Amniotic stem cell (primary cell): ENCODE results near the gene FAAH.

Source experiments
- DNase-seq: peaks from one replicate; lab custom pipeline; 2025; lab: John Stamatoyannopoulos, UW

The FAAH gene

DNA sequence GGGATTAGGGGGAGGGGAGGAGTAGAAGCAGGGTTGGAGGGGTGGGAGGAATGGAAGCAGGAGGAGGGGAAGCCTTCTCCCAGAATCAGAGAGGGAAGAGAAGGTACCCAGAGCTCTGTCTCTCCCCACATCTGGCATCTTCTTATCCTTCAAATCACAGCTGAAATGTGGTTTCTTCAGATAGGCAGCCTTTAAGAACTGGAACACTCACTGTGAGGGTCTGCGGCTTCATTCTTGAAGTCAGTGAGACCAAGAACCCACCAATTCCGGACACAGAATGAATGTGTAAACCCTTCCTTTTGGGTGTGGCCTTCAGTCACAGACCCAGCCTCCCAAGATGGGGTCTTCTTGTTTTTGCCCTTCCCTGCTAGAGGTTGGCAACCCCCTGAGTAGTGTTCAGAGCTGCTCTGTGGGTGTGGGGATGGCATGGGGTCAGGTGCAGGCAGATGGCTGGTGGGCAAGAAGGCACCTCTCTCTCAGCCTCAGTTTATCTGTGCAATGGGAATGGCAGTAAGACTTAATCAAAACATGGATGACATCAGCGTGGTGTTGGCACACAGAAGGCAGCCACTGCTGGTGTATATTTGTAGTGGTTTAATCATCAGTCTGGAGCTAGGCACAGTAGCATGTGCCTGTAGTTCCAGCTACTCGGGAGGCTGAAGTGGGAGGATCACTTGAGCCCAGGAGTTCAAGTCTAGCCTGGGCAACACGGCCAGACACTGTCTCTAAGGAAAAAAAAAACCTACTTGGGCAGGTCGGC is 7.2 kb downstream of the FAAH start:
- no peak for DNase-seq

DNA sequence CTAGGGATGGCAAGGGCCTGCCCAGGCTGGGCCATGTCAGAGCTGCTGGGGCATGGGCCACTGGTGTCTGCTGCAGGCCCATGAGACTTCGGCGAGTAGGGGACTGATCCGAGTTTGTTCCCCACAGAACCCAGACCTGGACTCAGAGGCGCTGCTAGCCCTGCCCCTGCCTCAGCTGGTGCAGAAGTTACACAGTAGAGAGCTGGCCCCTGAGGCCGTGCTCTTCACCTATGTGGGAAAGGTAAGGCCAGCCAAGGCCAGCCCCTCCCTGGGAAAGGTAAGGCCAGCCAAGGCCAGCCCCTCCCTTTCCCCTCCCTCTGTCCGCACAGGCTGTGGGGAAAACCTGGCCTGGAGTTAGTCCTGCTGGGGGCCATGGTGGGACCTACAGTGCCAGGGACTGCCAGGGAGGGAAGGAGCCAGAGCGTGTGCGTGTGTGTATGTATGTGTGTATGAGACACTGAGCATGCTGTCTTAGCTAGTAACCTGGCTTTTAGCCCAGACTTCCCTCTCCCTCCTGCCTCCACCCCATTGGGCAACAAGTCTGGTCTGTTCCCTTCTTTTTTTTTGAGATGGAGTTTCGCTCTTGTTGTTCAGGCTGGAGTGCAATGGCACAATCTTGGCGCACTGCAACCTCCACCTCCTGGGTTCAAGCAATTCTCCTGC is 8.0 kb downstream of the FAAH start:
- peak; percentile 58 for DNase-seq

- DNase-seq, result no peak
These were observed 9.8 kb downstream of the FAAH start for GRCh38 chr1:46403916-46404315.

- no peak for DNase-seq
These were observed 10.5 kb downstream of the FAAH start for GRCh38 chr1:46404482-46405196.

- DNase-seq, result no peak
These were observed 11.1 kb downstream of the FAAH start for GRCh38 chr1:46405197-46405555.

GRCh38 chr1:46405724-46406123 is 11.6 kb downstream of the FAAH start:
- DNase-seq, result no peak

GRCh38 chr1:46406881-46407608 is 12.9 kb downstream of the FAAH start:
- DNase-seq, result no peak

- no peak for DNase-seq
These were observed 13.5 kb downstream of the FAAH start for GRCh38 chr1:46407636-46408035.

- DNase-seq, result no peak
These were observed 14.4 kb downstream of the FAAH start for GRCh38 chr1:46408356-46409062.

GRCh38 chr1:46409063-46409372 is 14.9 kb downstream of the FAAH start:
- DNase-seq, result no peak

DNA sequence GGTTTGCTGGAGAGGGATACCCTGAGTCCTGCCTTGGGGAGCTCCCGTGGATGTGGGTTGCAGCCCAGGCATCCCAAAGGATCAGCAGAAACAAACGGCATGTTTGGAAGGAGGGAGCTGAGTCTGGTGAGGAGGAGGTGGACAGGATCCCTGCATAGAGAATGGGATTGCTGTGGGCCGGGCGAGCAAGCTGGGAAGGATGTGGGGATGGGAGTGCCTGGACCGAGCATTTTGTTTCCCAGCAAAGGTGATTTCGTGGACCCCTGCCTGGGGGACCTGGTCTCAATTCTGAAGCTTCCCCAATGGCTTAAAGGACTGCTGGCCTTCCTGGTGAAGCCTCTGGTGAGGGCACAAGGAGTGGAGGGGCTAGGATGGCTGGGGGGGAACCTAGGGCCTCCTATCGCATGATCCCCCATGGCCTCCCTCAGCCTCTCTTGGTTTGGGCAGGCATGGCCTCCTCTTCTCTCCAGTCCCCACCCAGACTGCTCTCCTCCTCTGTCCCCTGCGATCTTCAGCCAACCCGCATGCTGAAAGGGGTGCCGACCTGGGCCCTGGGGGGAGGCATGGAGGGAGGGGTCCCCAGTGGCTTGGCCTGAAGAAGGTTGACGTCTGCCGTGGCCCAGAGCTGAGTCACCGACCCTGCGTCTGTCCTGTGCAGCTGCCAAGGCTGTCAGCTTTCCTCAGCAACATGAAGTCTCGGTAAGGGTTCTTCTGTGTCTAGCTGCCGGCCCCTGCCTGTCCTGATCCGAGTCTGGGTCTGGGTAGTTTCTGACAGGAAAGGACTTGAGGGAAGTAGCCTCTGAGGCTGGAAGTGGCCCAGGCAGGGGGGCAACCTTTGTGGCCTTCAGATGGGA is 16.3 kb downstream of the FAAH start:
- no peak for DNase-seq

DNA sequence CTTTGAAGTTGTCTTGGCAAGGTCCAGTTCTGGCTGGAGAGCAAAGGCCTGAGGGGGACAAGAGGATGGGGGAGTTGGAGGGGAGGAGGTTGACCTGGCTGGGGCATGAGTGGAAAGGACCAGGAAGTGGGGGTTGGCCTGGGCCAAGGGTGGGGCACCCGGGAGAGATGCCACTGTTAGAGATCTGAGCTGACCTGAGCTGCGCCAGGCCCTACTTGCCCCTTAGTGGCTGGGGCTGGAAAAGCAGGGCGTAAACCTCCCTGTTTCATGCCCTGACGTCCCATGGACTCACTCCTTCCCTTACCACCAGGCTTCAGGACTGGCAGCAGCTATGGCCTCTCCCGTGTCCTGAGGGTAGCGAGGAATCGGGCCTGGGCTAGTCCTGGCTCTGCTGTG is 16.9 kb downstream of the FAAH start:
- no peak for DNase-seq

- DNase-seq, result no peak
These were observed 17.7 kb downstream of the FAAH start for GRCh38 chr1:46411601-46412341.

GRCh38 chr1:46412893-46413595 is 18.9 kb downstream of the FAAH start:
- DNase-seq, result no peak

DNA sequence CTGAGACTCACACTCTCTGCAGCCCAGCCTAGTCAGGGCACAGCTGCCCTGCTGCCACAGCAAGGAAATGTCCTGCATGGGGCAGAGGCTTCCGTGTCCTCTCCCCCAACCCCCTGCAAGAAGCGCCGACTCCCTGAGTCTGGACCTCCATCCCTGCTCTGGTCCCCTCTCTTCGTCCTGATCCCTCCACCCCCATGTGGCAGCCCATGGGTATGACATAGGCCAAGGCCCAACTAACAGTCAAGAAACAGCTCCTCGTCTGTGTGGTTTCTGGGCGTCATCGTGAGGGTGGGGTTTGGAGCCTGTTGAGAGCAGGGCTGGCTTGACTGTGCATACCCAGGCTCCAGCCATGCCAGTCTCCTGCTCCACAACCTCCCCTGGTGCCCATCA is 19.5 kb downstream of the FAAH start:
- DNase-seq, result no peak

DNA sequence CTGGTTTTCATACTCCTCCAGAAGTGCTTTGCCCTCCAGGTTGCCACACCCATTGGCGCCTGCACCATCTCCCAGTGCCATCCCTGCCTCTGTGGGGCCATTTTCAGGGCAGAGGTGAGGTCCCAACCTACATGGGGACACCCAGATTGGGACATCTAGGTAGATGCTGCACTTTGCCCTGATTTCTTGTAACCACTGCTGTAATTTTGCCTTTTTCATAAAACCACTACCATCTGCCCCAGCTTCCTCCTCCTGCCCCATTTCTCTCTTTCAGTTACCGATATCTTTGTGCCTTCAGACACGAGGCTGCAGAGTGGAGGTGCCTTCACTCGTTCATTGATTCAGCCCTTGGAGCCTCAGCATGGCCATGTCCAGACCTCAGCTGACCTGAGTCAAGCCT is 21.4 kb downstream of the FAAH start:
- no peak for DNase-seq

DNA sequence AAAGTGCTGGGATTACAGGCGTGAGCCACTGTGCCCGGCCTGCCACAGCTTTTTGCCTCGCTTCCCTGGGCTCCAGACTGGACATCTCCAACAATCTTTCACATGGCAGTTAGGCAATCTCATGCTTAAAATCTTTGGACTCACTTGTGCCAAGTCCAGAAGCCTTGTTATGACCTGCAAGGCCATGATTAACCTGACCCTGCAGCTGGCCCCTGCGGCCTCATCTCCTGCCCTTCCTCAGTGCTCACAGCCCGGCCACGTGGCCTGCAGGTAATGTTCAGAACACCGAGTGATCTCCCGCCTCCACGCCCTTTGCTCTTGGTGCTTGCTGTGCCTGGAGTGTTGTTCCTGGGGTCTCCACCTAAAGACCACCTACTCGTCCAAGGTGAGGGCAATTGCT is 24.9 kb downstream of the FAAH start:
- no peak for DNase-seq

GRCh38 chr1:46420533-46420915 is 26.4 kb downstream of the FAAH start:
- no peak for DNase-seq

- DNase-seq, result no peak
These were observed 27.6 kb downstream of the FAAH start for GRCh38 chr1:46421739-46422138.
